Measurements from ENCODE around the gene MFSD11. TPM values are rescaled to one million over a fixed set of nuclear protein-coding genes. Genes with fewer than 3 reads are reported as not detected.

MFSD11 gene
- total RNA-seq, 1 donor from 2014 or later: 24.1 TPM

GRCh38 chr17:76753061-76753961 is 15.4 kb downstream of the MFSD11 start:
- intact Hi-C loops (cut with DNase I): no loop called here
- no peak overlapping the region for H3K4me3 ChIP-seq
- peaks cover 0 to 11% of the 10 kb centered on the region in 2 donors for H3K36me3 ChIP-seq
- TF ChIP-seq POLR2A (IDR thresholded peaks at IDR 0.05): no peak
- TF ChIP-seq, protein P1, sequence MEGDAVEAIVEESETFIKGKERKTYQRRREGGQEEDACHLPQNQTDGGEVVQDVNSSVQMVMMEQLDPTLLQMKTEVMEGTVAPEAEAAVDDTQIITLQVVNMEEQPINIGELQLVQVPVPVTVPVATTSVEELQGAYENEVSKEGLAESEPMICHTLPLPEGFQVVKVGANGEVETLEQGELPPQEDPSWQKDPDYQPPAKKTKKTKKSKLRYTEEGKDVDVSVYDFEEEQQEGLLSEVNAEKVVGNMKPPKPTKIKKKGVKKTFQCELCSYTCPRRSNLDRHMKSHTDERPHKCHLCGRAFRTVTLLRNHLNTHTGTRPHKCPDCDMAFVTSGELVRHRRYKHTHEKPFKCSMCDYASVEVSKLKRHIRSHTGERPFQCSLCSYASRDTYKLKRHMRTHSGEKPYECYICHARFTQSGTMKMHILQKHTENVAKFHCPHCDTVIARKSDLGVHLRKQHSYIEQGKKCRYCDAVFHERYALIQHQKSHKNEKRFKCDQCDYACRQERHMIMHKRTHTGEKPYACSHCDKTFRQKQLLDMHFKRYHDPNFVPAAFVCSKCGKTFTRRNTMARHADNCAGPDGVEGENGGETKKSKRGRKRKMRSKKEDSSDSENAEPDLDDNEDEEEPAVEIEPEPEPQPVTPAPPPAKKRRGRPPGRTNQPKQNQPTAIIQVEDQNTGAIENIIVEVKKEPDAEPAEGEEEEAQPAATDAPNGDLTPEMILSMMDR (IDR thresholded peaks at IDR 0.05): no peak
- TF ChIP-seq POLR2AphosphoS5 (IDR thresholded peaks at IDR 0.05; ENCODE audit: insufficient read depth in 1 of 2, low read depth in 1 of 2): no peak
- H3K27me3 ChIP-seq: no peaks in the 10 kb centered on the region
- DNase-seq (ENCODE audit: extremely low spot score in 2 of 2): no peak
- H3K27ac ChIP-seq: no peak overlapping the region
- H3K9me3 ChIP-seq: no peaks in the 10 kb centered on the region
- no peaks in the 10 kb centered on the region for H3K4me1 ChIP-seq

DNA sequence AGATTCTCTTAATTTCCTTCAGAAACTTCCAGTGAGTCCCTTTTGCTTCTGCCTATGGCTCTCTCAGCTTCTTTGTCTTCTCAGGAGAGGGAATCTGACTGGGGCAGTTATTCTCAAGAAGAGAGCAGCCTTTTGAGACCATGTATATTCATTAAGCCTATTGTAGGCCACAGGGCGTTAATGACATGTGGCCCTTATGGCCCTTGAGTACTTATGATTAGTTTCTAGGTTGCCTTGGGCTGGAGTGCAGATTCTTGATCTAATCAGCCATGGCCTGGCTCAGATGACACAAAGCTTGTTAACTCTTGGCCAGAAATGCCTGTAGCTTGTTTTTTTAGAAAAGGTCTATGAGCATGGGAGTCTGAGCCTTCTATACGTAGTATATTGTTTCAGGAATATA is 17.4 kb downstream of the MFSD11 start:
- Histone ChIP-seq H3K9me3 (no peaks in the 10 kb centered on the region), H3K4me1 (no peaks in the 10 kb centered on the region), H3K27ac (no peak overlapping the region), H3K4me3 (no peak overlapping the region), H3K36me3 (peaks cover 0 to 8% of the 10 kb centered on the region in 2 donors), H3K27me3 (no peaks in the 10 kb centered on the region)
- TF ChIP-seq, protein P1 (IDR thresholded peaks at IDR 0.05): no peak
- TF ChIP-seq POLR2A (IDR thresholded peaks at IDR 0.05) (no peak), POLR2AphosphoS5 (IDR thresholded peaks at IDR 0.05; ENCODE audit: insufficient read depth in 1 of 2, low read depth in 1 of 2) (no peak)
- DNase-seq (ENCODE audit: extremely low spot score in 2 of 2): no peak
- intact Hi-C loops (cut with DNase I): no loop called here

- intact Hi-C loops (cut with DNase I): no loop called here
- H3K9me3 ChIP-seq: no peaks in the 10 kb centered on the region
- H3K4me1 ChIP-seq: no peaks in the 10 kb centered on the region
- no peak for DNase-seq (ENCODE audit: extremely low spot score in 2 of 2)
- no peak overlapping the region for H3K4me3 ChIP-seq
- H3K36me3 ChIP-seq: peaks cover 0 to 12% of the 10 kb centered on the region in 2 donors
- H3K27me3 ChIP-seq: no peaks in the 10 kb centered on the region
- no peak overlapping the region for H3K27ac ChIP-seq
- TF ChIP-seq POLR2A (IDR thresholded peaks at IDR 0.05) (no peak), POLR2AphosphoS5 (IDR thresholded peaks at IDR 0.05; ENCODE audit: insufficient read depth in 1 of 2, low read depth in 1 of 2) (no peak)
- TF ChIP-seq, protein P1 (IDR thresholded peaks at IDR 0.05): no peak
Measured at GRCh38 chr17:76757256-76757655, 19.3 kb downstream of the MFSD11 start.

GRCh38 chr17:76758570-76758969 is 20.7 kb downstream of the MFSD11 start:
- no peak for DNase-seq (ENCODE audit: extremely low spot score in 2 of 2)
- Histone ChIP-seq H3K4me1 (no peaks in the 10 kb centered on the region), H3K27ac (no peak overlapping the region), H3K27me3 (no peaks in the 10 kb centered on the region), H3K9me3 (no peaks in the 10 kb centered on the region), H3K4me3 (no peak overlapping the region), H3K36me3 (peaks cover 0 to 12% of the 10 kb centered on the region in 2 donors)
- intact Hi-C loops (cut with DNase I): no loop called here
- TF ChIP-seq POLR2A (IDR thresholded peaks at IDR 0.05) (no peak), POLR2AphosphoS5 (IDR thresholded peaks at IDR 0.05; ENCODE audit: insufficient read depth in 1 of 2, low read depth in 1 of 2) (no peak)
- TF ChIP-seq, protein P1 (IDR thresholded peaks at IDR 0.05): no peak
